ENCODE results near the gene ARHGEF6.

ARHGEF6 gene

DNA sequence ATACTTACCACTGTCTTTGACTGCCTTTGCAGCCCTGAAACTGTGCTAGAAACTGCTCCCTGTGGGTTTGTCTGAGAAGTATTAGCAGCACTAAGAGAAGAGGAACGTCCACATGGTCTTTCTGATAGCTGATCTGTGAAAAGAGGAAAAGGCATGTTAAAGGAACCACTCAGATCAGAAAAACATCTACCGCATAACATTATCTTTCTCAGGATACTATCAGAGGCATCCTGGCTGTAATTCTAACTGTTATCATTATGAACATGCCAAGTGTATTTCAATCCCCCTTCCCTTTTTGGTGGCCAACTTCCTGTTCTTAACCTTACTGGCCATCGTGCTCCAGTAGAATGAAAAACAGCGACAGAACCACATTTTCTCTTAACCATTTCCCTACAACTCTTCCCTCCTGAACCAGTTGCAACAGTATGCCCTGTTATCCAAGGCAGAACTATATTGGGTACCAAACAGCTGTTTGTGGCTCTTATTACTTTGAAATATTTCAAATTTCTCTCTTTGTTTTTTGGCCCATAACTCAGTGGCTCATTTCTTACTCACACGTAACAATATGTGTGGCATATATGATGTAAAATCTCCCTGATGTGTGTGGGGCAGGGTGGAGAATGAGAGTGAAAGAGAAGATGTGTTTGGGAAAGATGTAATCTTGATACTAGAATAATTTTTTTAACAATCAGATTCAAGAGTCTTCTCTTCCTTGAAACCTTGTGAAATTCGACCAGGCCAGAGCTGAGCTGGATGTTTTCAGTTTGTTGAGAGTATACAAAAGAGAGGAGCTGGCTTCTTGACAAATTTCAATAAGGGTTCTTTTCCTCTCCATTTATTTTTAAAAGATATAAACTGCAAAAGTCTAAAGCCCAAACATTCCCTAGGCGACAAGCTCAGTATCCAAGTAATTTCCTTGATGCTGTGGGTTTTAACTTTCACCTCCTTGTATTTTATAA is 35.2 kb downstream of the ARHGEF6 start:
- DNase-seq: no peak

DNA sequence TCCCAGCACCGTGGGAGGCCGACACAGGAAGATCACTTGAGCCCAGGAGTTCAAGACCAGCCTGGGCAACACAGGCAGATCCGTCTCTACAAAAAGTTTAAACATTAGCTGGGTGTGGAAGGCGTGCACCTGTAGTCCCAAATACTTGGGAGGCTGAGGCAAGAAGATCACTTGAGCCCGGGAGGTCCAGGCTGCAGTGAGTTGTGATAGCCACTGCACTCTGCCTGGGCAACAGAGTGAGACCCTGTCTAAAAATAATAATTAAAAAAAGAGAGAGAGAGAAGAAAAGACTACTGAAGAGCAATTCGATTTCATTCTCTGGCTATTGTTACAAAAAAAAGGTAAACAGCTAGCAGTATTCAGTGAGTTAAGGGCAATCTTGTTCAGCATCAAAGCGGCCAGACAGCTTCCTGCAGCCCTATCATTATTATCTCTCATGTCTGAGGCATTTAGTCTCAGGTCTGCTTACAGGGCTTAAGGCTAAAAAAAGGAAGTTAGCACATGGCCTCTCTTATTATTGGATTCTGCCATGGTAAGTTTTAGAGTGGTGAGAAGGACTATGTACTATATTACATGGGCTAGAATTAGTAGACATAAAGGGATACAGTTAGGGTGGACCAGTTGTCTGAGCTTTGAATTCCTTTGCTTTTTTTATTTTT is 37.9 kb downstream of the ARHGEF6 start:
- DNase-seq: no peak

DNA sequence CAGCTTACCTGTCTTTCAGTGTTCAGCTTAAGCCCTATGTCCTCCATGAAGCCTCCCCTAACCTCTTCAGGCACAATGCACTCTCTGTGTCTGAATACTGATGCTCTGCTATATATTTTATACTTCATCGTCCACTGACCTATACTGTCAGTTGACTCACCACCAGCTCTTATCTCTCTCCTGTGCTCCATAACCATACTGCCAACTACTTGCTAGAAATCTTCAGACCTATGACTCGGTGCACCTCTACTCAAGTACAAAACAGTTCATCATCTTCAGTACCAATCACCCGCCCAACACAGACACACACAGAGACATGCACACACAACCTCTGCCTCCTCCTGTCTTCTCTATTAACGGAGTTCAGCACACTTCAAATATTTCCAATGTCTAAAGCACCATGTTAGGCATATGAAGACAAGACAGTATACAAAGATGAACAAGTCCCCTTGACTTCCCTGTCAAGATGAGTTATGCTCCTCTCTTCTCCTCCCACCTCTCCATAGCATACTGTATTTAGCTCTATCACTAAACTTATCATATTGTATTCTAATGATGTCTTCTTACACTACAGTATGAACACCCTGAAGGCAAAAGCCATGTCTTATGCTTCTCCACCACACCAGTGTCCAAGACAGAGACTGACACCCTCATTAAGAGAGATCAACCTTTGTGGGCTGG is 42.5 kb downstream of the ARHGEF6 start:
- no peak for DNase-seq

- DNase-seq: no peak
These were observed 44.0 kb downstream of the ARHGEF6 start for GRCh38 chrX:136736690-136737089.

DNA sequence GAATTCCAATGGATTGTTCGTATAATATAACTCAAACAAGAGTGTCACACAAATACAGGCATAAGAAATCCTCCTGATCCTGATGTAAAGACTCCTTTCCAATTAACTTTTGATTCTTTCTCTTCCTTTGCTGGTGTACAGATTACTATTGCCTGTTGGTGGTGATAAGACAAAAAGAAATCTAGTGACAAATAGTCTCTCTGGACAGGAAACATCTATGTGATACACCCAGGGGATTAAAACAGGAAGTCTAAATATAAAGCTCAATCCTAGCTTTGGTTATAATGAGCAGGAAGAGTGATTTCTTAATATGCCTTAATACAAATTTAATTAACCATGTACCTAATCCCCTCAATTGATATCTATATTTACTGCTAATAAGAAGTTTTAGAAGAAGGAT is 45.1 kb downstream of the ARHGEF6 start:
- DNase-seq: no peak

GRCh38 chrX:136733613-136734012 is 47.1 kb downstream of the ARHGEF6 start:
- no peak for DNase-seq

DNA sequence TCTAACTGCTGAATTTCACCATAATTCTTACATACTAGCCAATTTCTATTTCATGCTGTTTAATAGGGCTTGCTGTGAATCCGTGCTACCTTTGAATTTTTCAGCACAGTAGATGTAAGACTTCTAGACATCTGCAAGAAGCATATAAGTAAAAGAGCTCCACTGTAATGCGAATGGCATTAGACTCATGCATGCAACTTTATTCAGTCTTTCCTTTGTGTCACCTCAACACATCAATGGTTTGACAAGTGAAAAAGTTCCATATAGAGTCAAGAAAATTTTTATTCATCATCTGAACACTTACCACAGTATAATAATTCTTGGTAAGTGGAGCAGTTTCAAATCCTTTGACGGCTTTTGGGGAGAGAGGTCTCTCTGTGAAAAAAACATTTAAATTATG is 48.9 kb downstream of the ARHGEF6 start:
- no peak for DNase-seq

GRCh38 chrX:136731207-136731782 is 49.4 kb downstream of the ARHGEF6 start:
- DNase-seq: no peak

- DNase-seq: no peak
These were observed 52.3 kb downstream of the ARHGEF6 start for GRCh38 chrX:136728393-136728792.

DNA sequence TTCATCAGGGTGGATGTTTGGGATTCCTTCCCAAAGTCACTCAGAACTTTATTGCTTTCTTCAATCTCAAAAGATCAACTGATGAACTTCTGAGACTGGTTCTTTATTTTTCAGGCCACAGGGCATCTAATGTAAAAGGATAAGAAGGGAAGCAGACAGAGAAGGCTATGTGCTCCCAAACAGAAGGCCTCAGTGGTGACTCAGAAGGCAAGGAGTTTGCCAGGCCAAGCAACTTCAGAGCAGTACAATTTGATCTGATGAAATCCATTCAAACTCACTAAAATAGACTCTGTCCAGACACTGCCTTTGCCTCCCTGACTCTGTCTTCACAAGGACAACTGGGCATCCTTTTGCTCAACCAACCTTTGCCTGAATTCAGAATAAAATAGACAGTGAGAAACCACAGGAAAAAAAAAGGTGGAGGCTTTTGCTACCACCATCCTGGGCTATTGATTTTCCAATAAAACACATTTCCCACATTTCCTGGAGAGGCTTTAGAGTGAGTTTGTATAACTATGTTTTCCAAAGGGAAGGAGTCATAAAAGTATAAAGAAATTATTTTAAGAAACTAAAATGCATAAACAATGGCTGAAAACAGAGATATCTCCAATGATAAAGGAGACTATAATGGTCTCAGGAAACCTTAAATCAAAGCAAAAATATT is 55.2 kb downstream of the ARHGEF6 start:
- DNase-seq: no peak

DNA sequence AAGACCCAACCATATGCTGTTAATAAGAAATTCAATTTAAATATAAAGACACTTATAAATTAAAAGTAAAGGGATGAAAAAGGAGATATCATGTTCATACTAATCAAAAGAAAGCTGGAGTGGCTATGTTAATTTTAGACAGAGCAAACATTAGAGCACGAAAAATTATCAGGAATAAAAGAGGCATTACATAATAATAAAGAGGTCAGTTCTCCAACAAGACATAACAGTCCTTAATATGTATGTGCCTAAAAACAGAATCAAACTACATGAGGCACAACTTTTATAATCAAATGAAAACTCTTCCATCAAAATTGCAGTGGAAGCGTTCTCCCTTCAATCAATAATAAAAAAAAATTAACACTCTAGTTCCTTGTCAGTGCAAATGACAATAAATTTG is 62.6 kb downstream of the ARHGEF6 start:
- no peak for DNase-seq

- no peak for DNase-seq
These were observed 65.8 kb downstream of the ARHGEF6 start for GRCh38 chrX:136714626-136715599.

GRCh38 chrX:136712650-136713310 is 68.0 kb downstream of the ARHGEF6 start:
- DNase-seq: no peak

DNA sequence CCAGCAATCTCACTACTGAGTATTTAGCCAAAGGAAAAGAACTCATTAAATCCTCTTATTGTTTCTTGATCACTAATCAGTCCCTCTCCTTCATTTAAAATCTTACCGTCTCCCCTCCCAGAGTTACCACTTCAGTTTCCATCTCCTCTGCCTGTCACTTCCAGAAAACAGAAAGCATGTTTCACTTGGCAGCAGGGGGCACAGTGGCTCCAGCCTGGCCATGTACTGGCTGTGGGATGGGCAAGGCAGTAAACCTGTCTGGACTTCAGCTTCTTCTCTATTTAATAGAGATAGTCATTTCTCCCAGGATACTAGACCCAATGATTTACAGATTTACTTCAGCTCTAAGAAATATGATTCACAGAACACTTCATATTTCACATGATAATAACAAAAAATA is 69.6 kb downstream of the ARHGEF6 start:
- no peak for DNase-seq

DNA sequence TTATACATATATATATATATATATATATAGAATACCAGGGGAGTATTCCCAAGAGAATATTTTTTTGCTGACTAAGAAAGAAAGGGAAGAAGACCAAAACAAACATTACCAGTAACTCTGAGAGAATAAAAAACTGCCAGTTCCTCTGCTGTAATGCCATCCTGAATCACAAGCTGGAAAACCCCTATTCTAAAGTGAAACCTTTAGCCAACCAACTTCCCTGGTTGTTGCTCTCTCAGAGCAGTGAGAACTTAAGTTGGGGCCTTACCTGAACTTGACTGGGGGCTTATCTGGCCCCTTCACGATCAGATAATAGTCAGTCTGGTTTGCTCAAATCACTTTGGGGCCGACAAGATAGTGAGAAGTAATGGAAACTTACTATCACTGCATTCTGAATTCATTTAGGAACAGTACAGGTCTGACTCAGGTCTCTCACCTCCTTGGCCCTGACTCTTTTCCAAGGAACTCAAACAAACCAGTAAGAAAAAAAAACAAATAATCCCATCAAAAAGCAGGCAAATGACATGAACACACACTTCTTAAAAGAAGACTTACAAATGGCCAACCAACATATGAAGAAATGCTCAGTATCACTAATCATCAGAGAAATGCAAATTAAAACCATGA is 70.3 kb downstream of the ARHGEF6 start:
- no peak for DNase-seq

- DNase-seq: no peak
These were observed 72.4 kb downstream of the ARHGEF6 start for GRCh38 chrX:136708348-136708747.

- DNase-seq: no peak
These were observed 83.6 kb downstream of the ARHGEF6 start for GRCh38 chrX:136697156-136697555.

GRCh38 chrX:136694431-136695087 is 86.2 kb downstream of the ARHGEF6 start:
- DNase-seq: no peak

DNA sequence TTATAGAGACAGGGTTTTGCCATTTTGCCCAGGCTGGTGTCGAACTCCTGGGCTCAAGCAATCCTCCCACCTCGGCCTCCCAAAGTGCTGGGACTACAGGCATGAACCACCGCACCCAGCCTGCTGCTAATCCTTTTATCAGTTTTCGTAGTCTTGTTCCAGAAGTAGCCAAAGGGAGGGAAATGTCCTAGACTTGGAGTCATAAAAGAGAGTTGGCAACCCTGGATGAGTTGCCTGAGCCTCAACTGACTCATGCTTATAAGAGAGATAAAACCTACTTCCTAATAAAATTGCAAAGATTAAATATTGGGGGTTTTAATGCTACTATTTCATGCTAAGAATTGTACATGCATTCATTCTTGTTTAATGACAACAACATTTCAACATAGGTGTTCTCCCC is 88.5 kb downstream of the ARHGEF6 start:
- DNase-seq: no peak
